Measurements from ENCODE around the gene SLC2A1. TPM values are rescaled to one million over a fixed set of nuclear protein-coding genes. Genes with fewer than 3 reads are reported as not detected.
A peak's percentile ranks its signal among the peaks of the same experiment; 100 is the strongest.

SLC2A1 gene
- total RNA-seq, 1 experiment from 2014 or later: 83.8 TPM

- Histone ChIP-seq H3K27ac (ENCODE audit: low read length) (peak overlapping the region; percentile 57), H3K4me1 (ENCODE audit: low read length) (peaks cover 59% of the 10 kb centered on the region), H3K36me3 (ENCODE audit: insufficient read depth, low read length) (peaks cover 36% of the 10 kb centered on the region), H4K20me1 (ENCODE audit: insufficient read depth, low read depth, low read length) (peaks cover 43% of the 10 kb centered on the region), H3K4me2 (ENCODE audit: low read depth, low read length, poor library complexity, severe bottlenecking) (peak overlapping the region; percentile 28), H3K9me3 (ENCODE audit: low read length) (no peaks in the 10 kb centered on the region), H3K27me3 (ENCODE audit: low read length) (no peaks in the 10 kb centered on the region), H3K9me2 (replicated peaks; ENCODE audit: insufficient read depth, low read length) (no peaks in the 10 kb centered on the region), H2AFZ (ENCODE audit: low read length) (no peak overlapping the region), H3K79me2 (ENCODE audit: low read length) (peaks cover 59% of the 10 kb centered on the region), H3K4me3 (ENCODE audit: low read length) (no peak overlapping the region), H3K9ac (ENCODE audit: low read length) (peak overlapping the region; percentile 32; the same call in 1 of the 2 replicates)
- DNase-seq: no peak
Observed at GRCh38 chr1:42932442-42932941, 26.2 kb downstream of the SLC2A1 start.

- peak overlapping the region; percentile 28 for H3K4me2 ChIP-seq (ENCODE audit: low read depth, low read length, poor library complexity, severe bottlenecking)
- H2AFZ ChIP-seq (ENCODE audit: low read length): no peak overlapping the region
- no peak overlapping the region for H3K4me3 ChIP-seq (ENCODE audit: low read length)
- H3K36me3 ChIP-seq (ENCODE audit: insufficient read depth, low read length): peaks cover 36% of the 10 kb centered on the region
- no peak for DNase-seq
- no peaks in the 10 kb centered on the region for H3K9me3 ChIP-seq (ENCODE audit: low read length)
- no peaks in the 10 kb centered on the region for H3K27me3 ChIP-seq (ENCODE audit: low read length)
- H3K9ac ChIP-seq (ENCODE audit: low read length): peak overlapping the region; percentile 32; the same call in 1 of the 2 replicates
- H3K9me2 ChIP-seq (replicated peaks; ENCODE audit: insufficient read depth, low read length): no peaks in the 10 kb centered on the region
- peaks cover 54% of the 10 kb centered on the region for H3K79me2 ChIP-seq (ENCODE audit: low read length)
- H3K27ac ChIP-seq (ENCODE audit: low read length): peak overlapping the region; percentile 57
- peaks cover 41% of the 10 kb centered on the region for H4K20me1 ChIP-seq (ENCODE audit: insufficient read depth, low read depth, low read length)
- peaks cover 57% of the 10 kb centered on the region for H3K4me1 ChIP-seq (ENCODE audit: low read length)
Observed at GRCh38 chr1:42931911-42932422, 26.7 kb downstream of the SLC2A1 start.

- Histone ChIP-seq H3K27me3 (ENCODE audit: low read length) (no peaks in the 10 kb centered on the region), H2AFZ (ENCODE audit: low read length) (no peak overlapping the region), H3K9ac (ENCODE audit: low read length) (no peak overlapping the region), H3K4me3 (ENCODE audit: low read length) (no peak overlapping the region), H3K27ac (ENCODE audit: low read length) (peak overlapping the region; percentile 57; the same call in 1 of the 2 replicates), H3K4me2 (ENCODE audit: low read depth, low read length, poor library complexity, severe bottlenecking) (no peak overlapping the region), H3K9me3 (ENCODE audit: low read length) (no peaks in the 10 kb centered on the region), H3K79me2 (ENCODE audit: low read length) (peaks cover 45% of the 10 kb centered on the region), H3K9me2 (replicated peaks; ENCODE audit: insufficient read depth, low read length) (no peaks in the 10 kb centered on the region), H3K36me3 (ENCODE audit: insufficient read depth, low read length) (peaks cover 40% of the 10 kb centered on the region; the same call in 1 of the 2 replicates), H3K4me1 (ENCODE audit: low read length) (peaks cover 57% of the 10 kb centered on the region), H4K20me1 (ENCODE audit: insufficient read depth, low read depth, low read length) (peaks cover 32% of the 10 kb centered on the region)
- DNase-seq: peak; percentile 74
Observed at GRCh38 chr1:42931108-42931539, 27.5 kb downstream of the SLC2A1 start.

GRCh38 chr1:42930178-42931107 is 28.2 kb downstream of the SLC2A1 start:
- peaks cover 25% of the 10 kb centered on the region for H4K20me1 ChIP-seq (ENCODE audit: insufficient read depth, low read depth, low read length)
- H3K36me3 ChIP-seq (ENCODE audit: insufficient read depth, low read length): peaks cover 34% of the 10 kb centered on the region; the same call in 1 of the 2 replicates
- DNase-seq: no peak
- peaks cover 39% of the 10 kb centered on the region for H3K79me2 ChIP-seq (ENCODE audit: low read length)
- H3K9me3 ChIP-seq (ENCODE audit: low read length): no peaks in the 10 kb centered on the region
- H3K4me3 ChIP-seq (ENCODE audit: low read length): no peak overlapping the region
- no peak overlapping the region for H2AFZ ChIP-seq (ENCODE audit: low read length)
- H3K4me2 ChIP-seq (ENCODE audit: low read depth, low read length, poor library complexity, severe bottlenecking): no peak overlapping the region
- H3K9ac ChIP-seq (ENCODE audit: low read length): no peak overlapping the region
- H3K9me2 ChIP-seq (replicated peaks; ENCODE audit: insufficient read depth, low read length): no peaks in the 10 kb centered on the region
- H3K4me1 ChIP-seq (ENCODE audit: low read length): peaks cover 57% of the 10 kb centered on the region
- H3K27ac ChIP-seq (ENCODE audit: low read length): no peak overlapping the region; the same call in 1 of the 2 replicates
- H3K27me3 ChIP-seq (ENCODE audit: low read length): no peaks in the 10 kb centered on the region

- H3K27me3 ChIP-seq (ENCODE audit: low read length): no peaks in the 10 kb centered on the region
- DNase-seq: no peak
- peaks cover 25% of the 10 kb centered on the region for H4K20me1 ChIP-seq (ENCODE audit: insufficient read depth, low read depth, low read length)
- H3K79me2 ChIP-seq (ENCODE audit: low read length): peaks cover 30% of the 10 kb centered on the region
- no peaks in the 10 kb centered on the region for H3K9me3 ChIP-seq (ENCODE audit: low read length)
- H3K27ac ChIP-seq (ENCODE audit: low read length): no peak overlapping the region
- no peak overlapping the region for H3K4me2 ChIP-seq (ENCODE audit: low read depth, low read length, poor library complexity, severe bottlenecking)
- H3K4me3 ChIP-seq (ENCODE audit: low read length): no peak overlapping the region
- H3K36me3 ChIP-seq (ENCODE audit: insufficient read depth, low read length): peaks cover 29% of the 10 kb centered on the region; the same call in 1 of the 2 replicates
- no peak overlapping the region for H2AFZ ChIP-seq (ENCODE audit: low read length)
- H3K9ac ChIP-seq (ENCODE audit: low read length): no peak overlapping the region
- H3K4me1 ChIP-seq (ENCODE audit: low read length): peaks cover 56% of the 10 kb centered on the region
- no peaks in the 10 kb centered on the region for H3K9me2 ChIP-seq (replicated peaks; ENCODE audit: insufficient read depth, low read length)
Observed at GRCh38 chr1:42929434-42930177, 29.1 kb downstream of the SLC2A1 start.

- H3K36me3 ChIP-seq (ENCODE audit: insufficient read depth, low read length): peaks cover 28% of the 10 kb centered on the region; the same call in 1 of the 2 replicates
- no peaks in the 10 kb centered on the region for H3K27me3 ChIP-seq (ENCODE audit: low read length)
- H2AFZ ChIP-seq (ENCODE audit: low read length): no peak overlapping the region
- H3K79me2 ChIP-seq (ENCODE audit: low read length): peaks cover 23% of the 10 kb centered on the region
- H3K4me1 ChIP-seq (ENCODE audit: low read length): peaks cover 50% of the 10 kb centered on the region
- DNase-seq: no peak
- H4K20me1 ChIP-seq (ENCODE audit: insufficient read depth, low read depth, low read length): peaks cover 21% of the 10 kb centered on the region
- no peak overlapping the region for H3K27ac ChIP-seq (ENCODE audit: low read length)
- no peak overlapping the region for H3K4me2 ChIP-seq (ENCODE audit: low read depth, low read length, poor library complexity, severe bottlenecking)
- no peak overlapping the region for H3K9ac ChIP-seq (ENCODE audit: low read length)
- H3K9me3 ChIP-seq (ENCODE audit: low read length): no peaks in the 10 kb centered on the region
- H3K9me2 ChIP-seq (replicated peaks; ENCODE audit: insufficient read depth, low read length): no peaks in the 10 kb centered on the region
- no peak overlapping the region for H3K4me3 ChIP-seq (ENCODE audit: low read length)
Observed at GRCh38 chr1:42928859-42929258, 29.8 kb downstream of the SLC2A1 start.

GRCh38 chr1:42927920-42928505 is 30.7 kb downstream of the SLC2A1 start:
- peaks cover 49% of the 10 kb centered on the region for H3K4me1 ChIP-seq (ENCODE audit: low read length)
- no peak overlapping the region for H3K27ac ChIP-seq (ENCODE audit: low read length)

More at GRCh38 chr1:42927920-42928505, 30.7 kb downstream of the SLC2A1 start:
- no peak for DNase-seq
- Histone ChIP-seq H2AFZ (ENCODE audit: low read length) (no peak overlapping the region), H3K9me3 (ENCODE audit: low read length) (no peaks in the 10 kb centered on the region), H3K9ac (ENCODE audit: low read length) (no peak overlapping the region), H3K27me3 (ENCODE audit: low read length) (no peaks in the 10 kb centered on the region), H3K4me3 (ENCODE audit: low read length) (no peak overlapping the region), H3K9me2 (replicated peaks; ENCODE audit: insufficient read depth, low read length) (no peaks in the 10 kb centered on the region), H3K79me2 (ENCODE audit: low read length) (peaks cover 15% of the 10 kb centered on the region), H3K36me3 (ENCODE audit: insufficient read depth, low read length) (peaks cover 28% of the 10 kb centered on the region; the same call in 1 of the 2 replicates), H4K20me1 (ENCODE audit: insufficient read depth, low read depth, low read length) (peaks cover 17% of the 10 kb centered on the region), H3K4me2 (ENCODE audit: low read depth, low read length, poor library complexity, severe bottlenecking) (no peak overlapping the region)
